ENCODE measurements around the gene PNRC2. TPM values are rescaled to one million over a fixed set of nuclear protein-coding genes. Genes with fewer than 3 reads are reported as not detected.

Gene PNRC2
- total RNA-seq, 1 donor = 74.9 TPM

GRCh38 chr1:23996700-23997229 is 37.1 kb downstream of the PNRC2 start:
- Histone ChIP-seq H3K4me2 (ENCODE audit: insufficient read depth, low read length) (no peak overlapping the region), H3K79me2 (ENCODE audit: insufficient read depth, low read length) (no peaks in the 10 kb centered on the region), H3K27ac (ENCODE audit: low read depth, low read length) (no peak overlapping the region), H2AFZ (ENCODE audit: low read length) (no peak overlapping the region), H3K4me3 (ENCODE audit: insufficient read depth, low read length) (no peak overlapping the region), H3K4me1 (ENCODE audit: insufficient read depth, low read length) (no peaks in the 10 kb centered on the region), H3K9me3 (ENCODE audit: low read depth, low read length) (no peaks in the 10 kb centered on the region), H4K20me1 (ENCODE audit: insufficient read depth, low read length) (no peaks in the 10 kb centered on the region), H3K27me3 (ENCODE audit: insufficient read depth, low read length) (no peaks in the 10 kb centered on the region), H3K36me3 (ENCODE audit: insufficient read depth, low read length) (no peaks in the 10 kb centered on the region)
- no peak for DNase-seq (ENCODE audit: insufficient read length, low spot score, missing footprints)
- no peak for TF ChIP-seq CTCF (IDR thresholded peaks at IDR 0.05; ENCODE audit: extremely low read depth, low read depth, low read length)

GRCh38 chr1:23997812-23998211 is 38.2 kb downstream of the PNRC2 start:
- Histone ChIP-seq H3K79me2 (ENCODE audit: insufficient read depth, low read length) (no peaks in the 10 kb centered on the region), H3K36me3 (ENCODE audit: insufficient read depth, low read length) (no peaks in the 10 kb centered on the region), H2AFZ (ENCODE audit: low read length) (no peak overlapping the region), H3K4me3 (ENCODE audit: insufficient read depth, low read length) (no peak overlapping the region), H3K27me3 (ENCODE audit: insufficient read depth, low read length) (no peaks in the 10 kb centered on the region), H3K27ac (ENCODE audit: low read depth, low read length) (no peak overlapping the region), H3K9me3 (ENCODE audit: low read depth, low read length) (no peaks in the 10 kb centered on the region), H3K4me1 (ENCODE audit: insufficient read depth, low read length) (no peaks in the 10 kb centered on the region), H4K20me1 (ENCODE audit: insufficient read depth, low read length) (no peaks in the 10 kb centered on the region), H3K4me2 (ENCODE audit: insufficient read depth, low read length) (no peak overlapping the region)
- TF ChIP-seq CTCF (IDR thresholded peaks at IDR 0.05; ENCODE audit: extremely low read depth, low read depth, low read length) = no peak
- DNase-seq (ENCODE audit: insufficient read length, low spot score, missing footprints) = no peak

- Histone ChIP-seq H3K4me3 (ENCODE audit: insufficient read depth, low read length) (no peak overlapping the region), H3K79me2 (ENCODE audit: insufficient read depth, low read length) (no peaks in the 10 kb centered on the region), H4K20me1 (ENCODE audit: insufficient read depth, low read length) (no peaks in the 10 kb centered on the region), H3K9me3 (ENCODE audit: low read depth, low read length) (no peaks in the 10 kb centered on the region), H3K27me3 (ENCODE audit: insufficient read depth, low read length) (peaks cover 5% of the 10 kb centered on the region), H3K36me3 (ENCODE audit: insufficient read depth, low read length) (no peaks in the 10 kb centered on the region), H3K4me2 (ENCODE audit: insufficient read depth, low read length) (no peak overlapping the region), H2AFZ (ENCODE audit: low read length) (no peak overlapping the region), H3K27ac (ENCODE audit: low read depth, low read length) (no peak overlapping the region), H3K4me1 (ENCODE audit: insufficient read depth, low read length) (peaks cover 12% of the 10 kb centered on the region)
- no peak for DNase-seq (ENCODE audit: insufficient read length, low spot score, missing footprints)
- no peak for TF ChIP-seq CTCF (IDR thresholded peaks at IDR 0.05; ENCODE audit: extremely low read depth, low read depth, low read length)
Measured at GRCh38 chr1:23999156-23999671, 39.6 kb downstream of the PNRC2 start.

- Histone ChIP-seq H3K79me2 (ENCODE audit: insufficient read depth, low read length) (no peaks in the 10 kb centered on the region), H3K36me3 (ENCODE audit: insufficient read depth, low read length) (no peaks in the 10 kb centered on the region), H3K27ac (ENCODE audit: low read depth, low read length) (no peak overlapping the region), H3K4me2 (ENCODE audit: insufficient read depth, low read length) (no peak overlapping the region), H3K9me3 (ENCODE audit: low read depth, low read length) (no peaks in the 10 kb centered on the region), H3K27me3 (ENCODE audit: insufficient read depth, low read length) (peaks cover 20% of the 10 kb centered on the region), H3K4me3 (ENCODE audit: insufficient read depth, low read length) (no peak overlapping the region), H3K4me1 (ENCODE audit: insufficient read depth, low read length) (peaks cover 12% of the 10 kb centered on the region), H2AFZ (ENCODE audit: low read length) (no peak overlapping the region), H4K20me1 (ENCODE audit: insufficient read depth, low read length) (no peaks in the 10 kb centered on the region)
- DNase-seq (ENCODE audit: insufficient read length, low spot score, missing footprints) = no peak
- no peak for TF ChIP-seq CTCF (IDR thresholded peaks at IDR 0.05; ENCODE audit: extremely low read depth, low read depth, low read length)
Measured at GRCh38 chr1:24002695-24003094, 43.1 kb downstream of the PNRC2 start.

Measured in osteoblast (primary cell).